ENCODE results near the gene ASF1A. TPM values are rescaled to one million over a fixed set of nuclear protein-coding genes. Genes with fewer than 3 reads are reported as not detected.

ASF1A gene
- total RNA-seq, 1 donor from 2014 or later, result 17.9 TPM

- no peak for TF ChIP-seq CTCF (IDR thresholded peaks at IDR 0.05; ENCODE audit: insufficient read depth, low read length, poor library complexity, severe bottlenecking)
- Histone ChIP-seq H3K36me3 (ENCODE audit: control insufficient read depth, insufficient read depth, low read length) (no peaks in the 10 kb centered on the region), H3K4me3 (ENCODE audit: low read depth, low read length) (no peak overlapping the region), H3K27me3 (ENCODE audit: control insufficient read depth, insufficient read depth, low read length) (no peaks in the 10 kb centered on the region)
- no peak for DNase-seq (ENCODE audit: low read depth)
These were observed 3.4 kb downstream of the ASF1A start for GRCh38 chr6:118897386-118897785.

- TF ChIP-seq CTCF (IDR thresholded peaks at IDR 0.05; ENCODE audit: insufficient read depth, low read length, poor library complexity, severe bottlenecking), result no peak
- no peaks in the 10 kb centered on the region for H3K36me3 ChIP-seq (ENCODE audit: control insufficient read depth, insufficient read depth, low read length)
- DNase-seq (ENCODE audit: low read depth), result no peak
- H3K4me3 ChIP-seq (ENCODE audit: low read depth, low read length), result no peak overlapping the region
- H3K27me3 ChIP-seq (ENCODE audit: control insufficient read depth, insufficient read depth, low read length), result no peaks in the 10 kb centered on the region
These were observed 6.0 kb downstream of the ASF1A start for GRCh38 chr6:118899948-118900347.

GRCh38 chr6:118902726-118903125, 8.8 kb downstream of the ASF1A start:
- Histone ChIP-seq H3K36me3 (ENCODE audit: control insufficient read depth, insufficient read depth, low read length) (no peaks in the 10 kb centered on the region), H3K4me3 (ENCODE audit: low read depth, low read length) (no peak overlapping the region), H3K27me3 (ENCODE audit: control insufficient read depth, insufficient read depth, low read length) (no peaks in the 10 kb centered on the region)
- no peak for DNase-seq (ENCODE audit: low read depth)
- TF ChIP-seq CTCF (IDR thresholded peaks at IDR 0.05; ENCODE audit: insufficient read depth, low read length, poor library complexity, severe bottlenecking), result no peak

- TF ChIP-seq CTCF (IDR thresholded peaks at IDR 0.05; ENCODE audit: insufficient read depth, low read length, poor library complexity, severe bottlenecking), result no peak
- no peaks in the 10 kb centered on the region for H3K36me3 ChIP-seq (ENCODE audit: control insufficient read depth, insufficient read depth, low read length)
- no peak for DNase-seq (ENCODE audit: low read depth)
- no peaks in the 10 kb centered on the region for H3K27me3 ChIP-seq (ENCODE audit: control insufficient read depth, insufficient read depth, low read length)
- no peak overlapping the region for H3K4me3 ChIP-seq (ENCODE audit: low read depth, low read length)
These were observed 9.2 kb downstream of the ASF1A start for GRCh38 chr6:118903138-118903537.

- no peak for DNase-seq (ENCODE audit: low read depth)
- TF ChIP-seq CTCF (IDR thresholded peaks at IDR 0.05; ENCODE audit: insufficient read depth, low read length, poor library complexity, severe bottlenecking), result no peak
- Histone ChIP-seq H3K36me3 (ENCODE audit: control insufficient read depth, insufficient read depth, low read length) (no peaks in the 10 kb centered on the region), H3K4me3 (ENCODE audit: low read depth, low read length) (no peak overlapping the region), H3K27me3 (ENCODE audit: control insufficient read depth, insufficient read depth, low read length) (no peaks in the 10 kb centered on the region)
These were observed 9.7 kb downstream of the ASF1A start for GRCh38 chr6:118903691-118904090.

- H3K27me3 ChIP-seq (ENCODE audit: control insufficient read depth, insufficient read depth, low read length), result no peaks in the 10 kb centered on the region
- no peak overlapping the region for H3K4me3 ChIP-seq (ENCODE audit: low read depth, low read length)
- TF ChIP-seq CTCF (IDR thresholded peaks at IDR 0.05; ENCODE audit: insufficient read depth, low read length, poor library complexity, severe bottlenecking), result no peak
- no peaks in the 10 kb centered on the region for H3K36me3 ChIP-seq (ENCODE audit: control insufficient read depth, insufficient read depth, low read length)
- DNase-seq (ENCODE audit: low read depth), result no peak
These were observed 11.1 kb downstream of the ASF1A start for GRCh38 chr6:118905084-118905483.
